SK-N-SH treated with all-trans-retinoic acid at 6 μM for 48 hours (cell line): Measurements from ENCODE around the gene TRPV5.

Experiments used
- ATAC-seq: fragments of 200-7000 bp; cut with Tn5 transposase; 3 replicates; pipeline ENCODE4 v1.9.1; 2020; ENCODE audit warnings: mild to moderate bottlenecking, moderate library complexity
- ARNTL ChIP-seq: fragments of 450-650 bp; formaldehyde crosslinking; IDR thresholded peaks from 2 replicates; pipeline ENCODE4 v1.5.0; 2020; ENCODE audit warnings: low read depth, mild to moderate bottlenecking, moderate library complexity, borderline replicate concordance
- BACH2 ChIP-seq: fragments of 250-450 bp; sonication (Bioruptor Pico); IDR thresholded peaks from 2 replicates; pipeline ENCODE4 v1.9.0; 2021; ENCODE audit warnings: mild to moderate bottlenecking, borderline replicate concordance
- CREB5 ChIP-seq: fragments of 250-450 bp; sonication (Bioruptor Pico); IDR thresholded peaks from 2 replicates; pipeline ENCODE4 v1.5.1; 2020; ENCODE audit warnings: low read depth, mild to moderate bottlenecking, moderate library complexity
- CSDC2 ChIP-seq: fragments of 250-450 bp; sonication (Bioruptor Pico); IDR thresholded peaks from 2 replicates; pipeline ENCODE4 v1.5.0; 2020; ENCODE audit warnings: mild to moderate bottlenecking, moderate library complexity
- CSRNP3 ChIP-seq: fragments of 250-450 bp; sonication (Bioruptor Pico); IDR thresholded peaks from 2 replicates; pipeline ENCODE4 v1.5.1; 2021; ENCODE audit warnings: mild to moderate bottlenecking, moderate library complexity
- ESRRG ChIP-seq: fragments of 250-450 bp; sonication (Bioruptor Pico); IDR thresholded peaks from 2 replicates; pipeline ENCODE4 v1.6.1; 2021; ENCODE audit warnings: mild to moderate bottlenecking
- GLIS3 ChIP-seq: fragments of 250-450 bp; sonication (Bioruptor Pico); IDR thresholded peaks from 2 replicates; pipeline ENCODE4 v1.5.0; 2020; ENCODE audit warnings: mild to moderate bottlenecking, moderate library complexity
- ISL1 ChIP-seq: fragments of 250-450 bp; sonication (Bioruptor Pico); IDR thresholded peaks from 2 replicates; pipeline ENCODE4 v2.1.2; 2022; ENCODE audit warnings: mild to moderate bottlenecking, moderate library complexity
- OSR1 ChIP-seq: fragments of 250-450 bp; sonication (Bioruptor Pico); IDR thresholded peaks from 2 replicates; pipeline ENCODE4 v1.8.0; 2022; ENCODE audit warnings: moderate library complexity, mild to moderate bottlenecking, inconsistent platforms
- PATZ1 ChIP-seq: fragments of 250-450 bp; sonication (Bioruptor Pico); IDR thresholded peaks from 2 replicates; pipeline ENCODE4 v1.8.0; 2020; ENCODE audit warnings: mild to moderate bottlenecking, moderate library complexity, borderline replicate concordance
- RARB ChIP-seq: fragments of 250-450 bp; sonication (Bioruptor Pico); IDR thresholded peaks from 2 replicates; pipeline ENCODE4 v1.8.0; 2021; ENCODE audit warnings: mild to moderate bottlenecking, moderate library complexity
- SNAI2 ChIP-seq: fragments of 250-450 bp; sonication (Bioruptor Pico); IDR thresholded peaks from 2 replicates; pipeline ENCODE4 v1.5.0; 2020; ENCODE audit warnings: mild to moderate bottlenecking, moderate library complexity
- TCF4 ChIP-seq: fragments of 250-450 bp; sonication (Bioruptor Pico); IDR thresholded peaks from 2 replicates; pipeline ENCODE4 v1.8.0; 2021; ENCODE audit warnings: mild to moderate bottlenecking, moderate library complexity, borderline replicate concordance
- TOX ChIP-seq: fragments of 250-450 bp; sonication (Bioruptor Pico); IDR thresholded peaks from 2 replicates; pipeline ENCODE4 v1.8.0; 2021; ENCODE audit warnings: mild to moderate bottlenecking, moderate library complexity, borderline replicate concordance
- ZC3H10 ChIP-seq: fragments of 250-450 bp; sonication (Bioruptor Pico); IDR thresholded peaks from 2 replicates; pipeline ENCODE4 v1.5.1; 2021; ENCODE audit warnings: mild to moderate bottlenecking, moderate library complexity
- ZFP3 ChIP-seq: fragments of 250-450 bp; sonication (Bioruptor Pico); IDR thresholded peaks from 2 replicates; pipeline ENCODE4 v1.5.0; 2020; ENCODE audit warnings: mild to moderate bottlenecking, moderate library complexity
- ZFP30 ChIP-seq: fragments of 450-650 bp; formaldehyde crosslinking; IDR thresholded peaks from 2 replicates; pipeline ENCODE4 v1.5.0; 2022; ENCODE audit warnings: mild to moderate bottlenecking, moderate library complexity
- ZNF565 ChIP-seq: fragments of 450-650 bp; formaldehyde crosslinking; conservative IDR thresholded peaks from 2 replicates; pipeline ENCODE4 v1.5.0; 2020; ENCODE audit warnings: low read depth, mild to moderate bottlenecking, moderate library complexity
- ZNF8 ChIP-seq: fragments of 450-650 bp; formaldehyde crosslinking; IDR thresholded peaks from 2 replicates; pipeline ENCODE4 v1.5.0; 2020; ENCODE audit warnings: mild to moderate bottlenecking, moderate library complexity
- TF ChIP-seq, protein P1 (sequence below): fragments of 250-450 bp; sonication (Bioruptor Pico); IDR thresholded peaks from 2 replicates; pipeline ENCODE4 v1.8.0; 2021; ENCODE audit warnings: low read depth, mild to moderate bottlenecking, moderate library complexity, borderline replicate concordance
- TF ChIP-seq, protein P2 (sequence below): fragments of 250-450 bp; sonication (Bioruptor Pico); IDR thresholded peaks from 2 replicates; pipeline ENCODE4 v1.5.0; 2020; ENCODE audit warnings: mild to moderate bottlenecking, moderate library complexity

The TRPV5 gene

DNA sequence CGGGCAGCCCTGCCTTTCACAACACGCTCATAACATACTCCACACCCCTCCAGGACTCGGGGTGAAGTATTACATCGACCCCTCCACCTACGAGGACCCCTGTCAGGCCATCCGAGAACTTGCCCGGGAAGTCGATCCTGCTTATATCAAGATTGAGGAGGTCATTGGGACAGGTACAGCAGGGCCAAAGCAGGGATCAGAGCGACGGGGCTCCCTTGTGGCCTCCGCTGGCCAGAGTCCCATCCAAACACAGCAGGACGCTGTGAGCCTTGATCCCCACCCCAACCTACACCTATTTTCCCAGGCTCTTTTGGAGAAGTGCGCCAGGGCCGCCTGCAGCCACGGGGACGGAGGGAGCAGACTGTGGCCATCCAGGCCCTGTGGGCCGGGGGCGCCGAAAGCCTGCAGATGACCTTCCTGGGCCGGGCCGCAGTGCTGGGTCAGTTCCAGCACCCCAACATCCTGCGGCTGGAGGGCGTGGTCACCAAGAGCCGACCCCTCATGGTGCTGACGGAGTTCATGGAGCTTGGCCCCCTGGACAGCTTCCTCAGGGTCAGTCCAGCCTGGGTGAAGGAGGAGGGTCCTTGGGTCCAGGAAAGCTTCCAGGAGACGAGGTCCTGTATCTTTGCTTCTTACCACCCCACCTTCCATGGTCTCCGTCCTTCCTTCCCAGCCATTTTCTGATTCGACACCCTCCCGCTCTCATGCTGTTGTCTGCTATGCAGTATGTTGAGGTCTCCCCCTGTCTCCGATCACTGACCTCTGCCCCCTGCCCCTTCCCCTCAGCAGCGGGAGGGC, 65.2 kb downstream of the TRPV5 start:
- TF ChIP-seq BACH2 (CRISPR knock-in tag) (no peak), OSR1 (CRISPR knock-in tag) (no peak), ZFP3 (CRISPR knock-in tag) (no peak), CSRNP3 (CRISPR knock-in tag) (no peak), TOX (no peak), GLIS3 (CRISPR knock-in tag) (no peak), ZC3H10 (CRISPR knock-in tag) (no peak), ZFP30 (CRISPR knock-in tag) (no peak), ESRRG (no peak), ISL1 (CRISPR knock-in tag) (no peak), ZNF565 (CRISPR knock-in tag) (no peak), TCF4 (CRISPR knock-in tag) (no peak), ARNTL (CRISPR knock-in tag) (no peak), CREB5 (no peak)
- TF ChIP-seq, protein P1, sequence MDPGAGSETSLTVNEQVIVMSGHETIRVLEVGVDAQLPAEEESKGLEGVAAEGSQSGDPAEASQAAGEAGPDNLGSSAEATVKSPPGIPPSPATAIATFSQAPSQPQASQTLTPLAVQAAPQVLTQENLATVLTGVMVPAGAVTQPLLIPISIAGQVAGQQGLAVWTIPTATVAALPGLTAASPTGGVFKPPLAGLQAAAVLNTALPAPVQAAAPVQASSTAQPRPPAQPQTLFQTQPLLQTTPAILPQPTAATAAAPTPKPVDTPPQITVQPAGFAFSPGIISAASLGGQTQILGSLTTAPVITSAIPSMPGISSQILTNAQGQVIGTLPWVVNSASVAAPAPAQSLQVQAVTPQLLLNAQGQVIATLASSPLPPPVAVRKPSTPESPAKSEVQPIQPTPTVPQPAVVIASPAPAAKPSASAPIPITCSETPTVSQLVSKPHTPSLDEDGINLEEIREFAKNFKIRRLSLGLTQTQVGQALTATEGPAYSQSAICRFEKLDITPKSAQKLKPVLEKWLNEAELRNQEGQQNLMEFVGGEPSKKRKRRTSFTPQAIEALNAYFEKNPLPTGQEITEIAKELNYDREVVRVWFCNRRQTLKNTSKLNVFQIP (CRISPR knock-in tag) = no peak
- TF ChIP-seq, protein P2, sequence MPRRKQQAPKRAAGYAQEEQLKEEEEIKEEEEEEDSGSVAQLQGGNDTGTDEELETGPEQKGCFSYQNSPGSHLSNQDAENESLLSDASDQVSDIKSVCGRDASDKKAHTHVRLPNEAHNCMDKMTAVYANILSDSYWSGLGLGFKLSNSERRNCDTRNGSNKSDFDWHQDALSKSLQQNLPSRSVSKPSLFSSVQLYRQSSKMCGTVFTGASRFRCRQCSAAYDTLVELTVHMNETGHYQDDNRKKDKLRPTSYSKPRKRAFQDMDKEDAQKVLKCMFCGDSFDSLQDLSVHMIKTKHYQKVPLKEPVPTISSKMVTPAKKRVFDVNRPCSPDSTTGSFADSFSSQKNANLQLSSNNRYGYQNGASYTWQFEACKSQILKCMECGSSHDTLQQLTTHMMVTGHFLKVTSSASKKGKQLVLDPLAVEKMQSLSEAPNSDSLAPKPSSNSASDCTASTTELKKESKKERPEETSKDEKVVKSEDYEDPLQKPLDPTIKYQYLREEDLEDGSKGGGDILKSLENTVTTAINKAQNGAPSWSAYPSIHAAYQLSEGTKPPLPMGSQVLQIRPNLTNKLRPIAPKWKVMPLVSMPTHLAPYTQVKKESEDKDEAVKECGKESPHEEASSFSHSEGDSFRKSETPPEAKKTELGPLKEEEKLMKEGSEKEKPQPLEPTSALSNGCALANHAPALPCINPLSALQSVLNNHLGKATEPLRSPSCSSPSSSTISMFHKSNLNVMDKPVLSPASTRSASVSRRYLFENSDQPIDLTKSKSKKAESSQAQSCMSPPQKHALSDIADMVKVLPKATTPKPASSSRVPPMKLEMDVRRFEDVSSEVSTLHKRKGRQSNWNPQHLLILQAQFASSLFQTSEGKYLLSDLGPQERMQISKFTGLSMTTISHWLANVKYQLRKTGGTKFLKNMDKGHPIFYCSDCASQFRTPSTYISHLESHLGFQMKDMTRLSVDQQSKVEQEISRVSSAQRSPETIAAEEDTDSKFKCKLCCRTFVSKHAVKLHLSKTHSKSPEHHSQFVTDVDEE = no peak
- TF ChIP-seq, all 23 proteins: peak for 0
- no peak for ATAC-seq

DNA sequence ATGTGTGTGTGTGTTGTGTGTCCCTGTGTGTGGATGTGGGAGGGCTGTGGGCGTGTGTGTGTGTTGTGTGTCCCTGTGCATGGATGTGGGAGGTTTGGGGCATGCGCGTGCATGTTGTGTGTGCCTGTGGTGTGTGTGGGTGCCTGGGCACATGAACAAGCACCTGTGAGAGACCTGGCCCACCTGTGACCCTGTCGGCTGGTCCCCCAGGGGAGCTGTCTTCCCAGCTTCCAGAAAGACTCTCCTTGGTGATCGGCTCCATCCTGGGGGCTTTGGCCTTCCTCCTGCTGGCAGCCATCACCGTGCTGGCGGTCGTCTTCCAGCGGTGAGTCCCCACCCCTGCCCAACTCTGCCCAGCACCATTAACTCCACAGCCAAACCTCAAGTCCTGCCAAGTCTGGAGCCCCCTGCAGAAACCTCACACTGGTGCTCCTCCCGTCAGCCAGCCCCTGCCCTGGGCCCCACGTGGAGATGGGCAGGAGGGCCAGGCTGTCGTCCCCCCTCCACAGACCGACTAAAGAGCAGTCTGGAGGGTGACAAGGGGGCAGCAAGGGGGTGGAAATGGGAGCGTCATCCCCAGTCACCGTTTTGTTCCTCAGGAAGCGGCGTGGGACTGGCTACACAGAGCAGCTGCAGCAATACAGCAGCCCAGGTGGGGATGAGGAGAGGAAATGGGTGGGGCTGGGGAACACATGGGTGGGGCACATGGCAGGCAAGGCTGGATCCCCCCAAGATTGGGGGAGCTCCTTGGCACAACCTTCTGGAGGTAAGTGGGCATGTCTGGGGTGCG, 66.0 kb downstream of the TRPV5 start:
- no peak for ATAC-seq
- TF ChIP-seq SNAI2 (CRISPR knock-in tag) (no peak), CSDC2 (CRISPR knock-in tag) (no peak), ZC3H10 (CRISPR knock-in tag) (no peak), ARNTL (CRISPR knock-in tag) (no peak), ZNF8 (CRISPR knock-in tag) (no peak), ISL1 (CRISPR knock-in tag) (no peak), PATZ1 (CRISPR knock-in tag) (no peak), ZNF565 (CRISPR knock-in tag) (no peak), CREB5 (no peak), TOX (no peak), ZFP30 (CRISPR knock-in tag) (no peak), BACH2 (CRISPR knock-in tag) (no peak), OSR1 (CRISPR knock-in tag) (no peak), RARB (no peak)
- TF ChIP-seq, protein P2 = no peak
- TF ChIP-seq, protein P1 (CRISPR knock-in tag) = no peak
